Embryonic facial prominence (tissue), 1 donor: ENCODE results near the gene GRAMD2A.
"Not testable (repeated sequence)": the region's sequence is repeated elsewhere in the genome, so short reads cannot be mapped to it uniquely, and the experiment has no call there.

Experiments
- DNase-seq: peaks from one replicate; pipeline ENCODE4 v3.0.0-alpha.2; 2016; ENCODE audit errors: extremely low spot score

GRAMD2A gene

GRCh38 chr15:72184165-72184811, 13.3 kb downstream of the GRAMD2A start:
- DNase-seq: no peak

GRCh38 chr15:72183781-72184164, 13.8 kb downstream of the GRAMD2A start:
- DNase-seq: no peak

- DNase-seq: no peak
Measured at GRCh38 chr15:72182673-72183072, 14.9 kb downstream of the GRAMD2A start.

GRCh38 chr15:72182244-72182643, 15.3 kb downstream of the GRAMD2A start:
- DNase-seq: no peak

GRCh38 chr15:72180761-72181324, 16.7 kb downstream of the GRAMD2A start:
- no peak for DNase-seq

- no peak for DNase-seq
Measured at GRCh38 chr15:72179950-72180581, 17.5 kb downstream of the GRAMD2A start.

GRCh38 chr15:72178976-72179585, 18.5 kb downstream of the GRAMD2A start:
- no peak for DNase-seq

- DNase-seq: no peak
Measured at GRCh38 chr15:72176743-72177142, 20.8 kb downstream of the GRAMD2A start.

GRCh38 chr15:72176159-72176558, 21.4 kb downstream of the GRAMD2A start:
- DNase-seq: no peak

- DNase-seq: no peak
Measured at GRCh38 chr15:72175186-72176044, 22.2 kb downstream of the GRAMD2A start.

- no peak for DNase-seq
Measured at GRCh38 chr15:72174551-72175165, 22.9 kb downstream of the GRAMD2A start.

- no peak for DNase-seq
Measured at GRCh38 chr15:72173864-72174550, 23.6 kb downstream of the GRAMD2A start.

GRCh38 chr15:72173401-72173800, 24.2 kb downstream of the GRAMD2A start:
- no peak for DNase-seq

GRCh38 chr15:72172796-72173195, 24.8 kb downstream of the GRAMD2A start:
- DNase-seq: no peak

GRCh38 chr15:72171978-72172377, 25.6 kb downstream of the GRAMD2A start:
- not testable (repeated sequence) for DNase-seq

GRCh38 chr15:72170691-72171090, 26.9 kb downstream of the GRAMD2A start:
- no peak for DNase-seq

GRCh38 chr15:72169921-72170611, 27.5 kb downstream of the GRAMD2A start:
- no peak for DNase-seq

- no peak for DNase-seq
Measured at GRCh38 chr15:72169236-72169920, 28.2 kb downstream of the GRAMD2A start.

GRCh38 chr15:72168808-72169190, 28.8 kb downstream of the GRAMD2A start:
- no peak for DNase-seq
